Erythroblast (primary cell): ENCODE data around the gene GAPVD1.

ENCODE experiments used
- GATA1 ChIP-seq: IDR thresholded peaks from 2 replicates; pipeline ENCODE4 v1.6.1; 2011; ENCODE audit warnings: low read depth, mild to moderate bottlenecking, control low read depth, low read length, moderate library complexity
- POLR2A ChIP-seq: IDR thresholded peaks from 2 replicates; pipeline ENCODE4 v1.6.1; 2011; ENCODE audit warnings: mild to moderate bottlenecking, low read length

GRCh38 chr9:125416517-125416916 lies 154.9 kb downstream of the GAPVD1 start:
- TF ChIP-seq POLR2A (no peak), GATA1 (no peak)
